Omental fat pad (tissue), 4 donors: Measurements from ENCODE around the gene PIK3CB. TPM values are rescaled to one million over a fixed set of nuclear protein-coding genes. Genes with fewer than 3 reads are reported as not detected.
"Not testable (repeated sequence)": the region's sequence is repeated elsewhere in the genome, so short reads cannot be mapped to it uniquely, and the experiment has no call there.

ENCODE experiments used
- ATAC-seq: fragments of 150-250 bp; one replicate; pipeline ENCODE4 v1.9.1; 2016; ENCODE audit warnings: mild to moderate bottlenecking, moderate library complexity; ENCODE audit not compliant: low FRiP score
- DNase-seq: peaks from one replicate; pipeline ENCODE4 v3.0.0-alpha.2; 2019; ENCODE audit warnings: low spot score
- CTCF ChIP-seq, 3 donors: fragments of 450-650 bp; IDR thresholded peaks; one replicate each; pipeline ENCODE4 v1.5.1; 2016 to 2017; ENCODE audit warnings: antibody characterized with exemption in 3 of 3, mild to moderate bottlenecking in 3 of 3, moderate library complexity in 2 of 3
- total RNA-seq, 4 donors: library from RNA; depleted of rRNA; stranded (reverse); fragments of >200 nt; gene quantifications; one replicate each; pipeline ENCODE4 v1.1.0, GENCODE V29; 2016

Gene PIK3CB
- total RNA-seq, 4 donors from 2014 or later, result 20.6 to 42.8 (median 22.4) TPM

- no peak for ATAC-seq
- TF ChIP-seq CTCF (IDR thresholded peaks at IDR 0.05), result no peak
Observed at GRCh38 chr3:138800248-138800647, 34.5 kb downstream of the PIK3CB start.

GRCh38 chr3:138799822-138800221 is 34.9 kb downstream of the PIK3CB start:
- DNase-seq (no peak), ATAC-seq (no peak)
- no peak for TF ChIP-seq CTCF (IDR thresholded peaks at IDR 0.05)

More at GRCh38 chr3:138800248-138800647, 34.5 kb downstream of the PIK3CB start:
- DNase-seq, result no peak

GRCh38 chr3:138797508-138798038 is 37.2 kb downstream of the PIK3CB start:
- DNase-seq, result no peak

GRCh38 chr3:138796761-138797160 is 38.0 kb downstream of the PIK3CB start:
- no peak for TF ChIP-seq CTCF (IDR thresholded peaks at IDR 0.05)
- ATAC-seq (no peak), DNase-seq (no peak)

More at GRCh38 chr3:138797508-138798038, 37.2 kb downstream of the PIK3CB start:
- no peak for ATAC-seq
- TF ChIP-seq CTCF (IDR thresholded peaks at IDR 0.05), result no peak

- TF ChIP-seq CTCF (IDR thresholded peaks at IDR 0.05), result no peak
- DNase-seq (no peak), ATAC-seq (no peak)
Observed at GRCh38 chr3:138786788-138787271, 47.9 kb downstream of the PIK3CB start.

- ATAC-seq, result no peak
- TF ChIP-seq CTCF (IDR thresholded peaks at IDR 0.05), result no peak
Observed at GRCh38 chr3:138785951-138786350, 48.8 kb downstream of the PIK3CB start.

GRCh38 chr3:138785362-138785857 is 49.3 kb downstream of the PIK3CB start:
- not testable (repeated sequence) for ATAC-seq

More at GRCh38 chr3:138785951-138786350, 48.8 kb downstream of the PIK3CB start:
- DNase-seq, result no peak

More at GRCh38 chr3:138785362-138785857, 49.3 kb downstream of the PIK3CB start:
- not testable (repeated sequence) for DNase-seq
